HG02870 (cell line): ENCODE data around the gene MCTP1.

ENCODE experiments used
- ATAC-seq: cut with Tn5 transposase; IDR thresholded peaks from one replicate; pipeline ENCODE4 v1.9.1; 2021; ENCODE audit warnings: mild to moderate bottlenecking, moderate library complexity; ENCODE audit not compliant: unreplicated experiment

Gene MCTP1

GRCh38 chr5:94674490-94675382, 610.2 kb downstream of the MCTP1 start:
- no peak for ATAC-seq

DNA sequence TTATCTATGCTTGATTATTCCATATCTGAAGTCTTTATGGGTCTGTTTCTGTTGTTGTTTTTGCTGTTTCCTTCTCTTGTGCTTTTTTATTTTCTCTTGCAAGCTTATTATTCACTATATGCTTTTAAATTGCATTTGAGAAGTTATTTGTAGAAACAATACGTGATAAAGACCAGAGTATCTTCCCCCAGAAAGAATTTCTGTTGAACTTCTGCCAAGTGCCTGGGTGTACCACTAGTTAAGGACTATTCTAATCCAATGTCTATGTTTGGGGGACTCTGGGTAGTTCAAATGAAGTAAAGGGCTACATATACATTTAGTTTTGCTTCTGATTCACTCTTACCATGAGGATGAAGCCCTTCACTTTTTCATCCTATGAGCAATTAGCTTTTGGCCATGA, 612.1 kb downstream of the MCTP1 start:
- ATAC-seq = no peak

GRCh38 chr5:94670726-94671125, 614.2 kb downstream of the MCTP1 start:
- ATAC-seq = no peak

DNA sequence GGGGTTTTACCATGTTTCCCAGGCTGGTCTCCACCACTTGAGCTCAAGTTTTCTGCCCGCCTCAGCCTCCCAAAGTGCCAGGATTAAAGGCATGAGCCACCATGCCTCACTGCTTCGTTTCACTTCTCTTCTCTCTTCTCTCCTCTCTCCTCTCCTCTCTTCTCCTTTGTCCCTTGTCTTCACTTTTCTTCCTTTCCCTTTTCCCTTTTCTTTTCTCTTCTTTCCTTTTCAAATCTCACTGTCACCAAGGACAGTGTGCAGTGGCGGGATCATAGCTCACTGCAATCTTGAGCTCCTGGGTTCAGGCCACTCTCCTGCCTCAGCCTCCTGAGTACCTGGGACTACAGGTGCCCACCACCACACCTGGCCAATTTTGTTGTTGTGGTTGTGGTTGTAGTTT, 617.0 kb downstream of the MCTP1 start:
- no peak for ATAC-seq

DNA sequence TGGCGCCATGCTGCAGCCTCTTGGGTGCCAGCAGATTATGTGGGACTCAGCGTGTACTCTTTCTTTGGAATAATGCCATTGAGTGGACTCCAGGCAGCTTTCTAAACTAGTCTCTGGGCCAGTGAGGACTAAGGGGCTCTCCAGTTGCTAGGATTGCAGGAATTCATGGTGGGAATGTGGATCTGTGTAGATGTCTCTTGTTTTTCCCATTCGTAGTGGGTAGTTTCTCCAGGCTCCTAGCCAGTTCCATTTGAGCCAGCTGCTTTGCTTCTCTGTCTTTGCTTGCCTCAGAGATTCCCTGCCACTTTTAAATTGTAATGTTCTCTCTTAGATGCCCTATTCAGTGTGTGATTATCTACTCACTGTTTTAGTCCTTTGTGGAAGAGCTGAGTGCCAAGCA, 623.8 kb downstream of the MCTP1 start:
- no peak for ATAC-seq

- no peak for ATAC-seq
These were observed 624.4 kb downstream of the MCTP1 start for GRCh38 chr5:94660506-94660905.

- no peak for ATAC-seq
These were observed 626.6 kb downstream of the MCTP1 start for GRCh38 chr5:94658272-94658671.
